GM19099 (cell line): Measurements from ENCODE around the gene MYO3B.

ENCODE experiments used
- POLR2A ChIP-seq: IDR thresholded peaks from 3 replicates; pipeline ENCODE4 v1.6.1; 2011; ENCODE audit warnings: low read depth; ENCODE audit not compliant: insufficient read length; ENCODE audit errors: extremely low read depth

Gene MYO3B

DNA sequence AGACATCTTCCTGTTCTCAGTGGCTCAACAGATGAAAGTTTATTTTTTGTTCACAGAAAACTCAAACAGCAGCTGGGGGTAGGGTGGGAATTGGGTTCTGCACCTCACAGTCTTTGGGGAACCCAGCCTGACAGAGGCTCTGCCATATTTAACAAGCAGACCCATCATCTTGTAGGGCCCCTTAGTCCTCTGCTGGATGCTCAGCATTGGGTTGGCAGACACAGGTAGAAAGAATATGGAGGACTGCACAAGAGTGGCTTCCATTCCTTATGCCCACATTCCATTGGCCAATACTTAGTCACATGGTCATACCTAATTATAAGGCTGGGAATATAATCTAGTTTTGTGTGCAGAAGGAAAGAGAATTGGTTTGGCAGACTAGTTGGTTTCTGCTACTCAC lies 89.1 kb downstream of the MYO3B start:
- no peak for TF ChIP-seq POLR2A

GRCh38 chr2:170270278-170270864 lies 92.4 kb downstream of the MYO3B start:
- no peak for TF ChIP-seq POLR2A

DNA sequence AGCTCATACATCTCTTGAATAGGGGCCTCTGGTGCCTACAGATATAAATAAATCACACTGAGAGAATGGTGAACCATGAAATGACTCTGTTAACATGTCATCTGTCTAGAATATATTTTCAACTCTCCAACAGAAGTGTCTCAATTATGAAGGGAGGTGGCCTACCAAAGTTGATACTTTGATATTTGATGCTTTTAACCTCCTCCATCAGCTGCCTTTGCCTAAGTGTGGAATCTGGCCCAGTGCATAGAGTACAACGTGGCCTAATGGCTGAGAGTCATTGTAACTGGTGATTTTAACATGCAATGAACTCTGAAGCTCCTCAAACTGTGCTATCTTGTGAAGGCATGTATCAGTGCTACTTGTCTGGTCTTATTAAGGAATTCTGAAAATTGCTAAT lies 93.4 kb downstream of the MYO3B start:
- no peak for TF ChIP-seq POLR2A

GRCh38 chr2:170276056-170276455 lies 98.1 kb downstream of the MYO3B start:
- no peak for TF ChIP-seq POLR2A

DNA sequence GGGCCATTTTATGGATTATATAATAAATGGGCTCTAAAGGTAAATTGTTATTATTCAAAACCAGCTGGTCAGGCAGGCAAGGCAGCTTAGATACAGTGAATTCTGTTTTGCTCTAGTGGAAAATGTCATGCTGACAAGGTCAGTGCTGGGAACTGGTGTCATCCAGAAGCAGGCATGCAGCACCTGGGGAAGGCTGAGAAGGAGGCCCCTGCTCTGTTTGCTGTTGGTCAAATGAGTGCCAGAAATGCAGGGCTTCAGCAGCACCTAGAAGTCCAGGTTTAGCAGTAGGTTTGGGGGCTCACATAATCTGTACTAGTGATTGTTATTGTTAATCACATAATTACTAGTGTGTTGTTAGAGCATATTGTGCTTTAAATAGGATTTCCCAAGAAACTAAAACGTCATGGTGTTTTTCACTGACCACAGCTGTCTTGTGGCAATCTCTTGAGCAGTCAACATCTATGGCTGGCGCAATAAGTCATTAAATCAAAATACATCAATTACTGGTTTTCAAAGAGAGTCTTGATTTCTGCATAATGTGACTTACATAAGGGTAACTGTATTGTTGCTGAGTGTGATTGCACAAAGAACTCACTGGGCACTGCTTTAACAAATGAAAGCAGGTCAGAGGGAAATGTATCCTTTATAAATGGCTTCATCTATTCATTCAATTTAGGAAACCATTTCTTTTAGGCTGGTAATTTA lies 99.1 kb downstream of the MYO3B start:
- TF ChIP-seq POLR2A: no peak

- TF ChIP-seq POLR2A: no peak
These were observed 100.0 kb downstream of the MYO3B start for GRCh38 chr2:170277951-170278350.

GRCh38 chr2:170282851-170283250 lies 104.9 kb downstream of the MYO3B start:
- TF ChIP-seq POLR2A: no peak

DNA sequence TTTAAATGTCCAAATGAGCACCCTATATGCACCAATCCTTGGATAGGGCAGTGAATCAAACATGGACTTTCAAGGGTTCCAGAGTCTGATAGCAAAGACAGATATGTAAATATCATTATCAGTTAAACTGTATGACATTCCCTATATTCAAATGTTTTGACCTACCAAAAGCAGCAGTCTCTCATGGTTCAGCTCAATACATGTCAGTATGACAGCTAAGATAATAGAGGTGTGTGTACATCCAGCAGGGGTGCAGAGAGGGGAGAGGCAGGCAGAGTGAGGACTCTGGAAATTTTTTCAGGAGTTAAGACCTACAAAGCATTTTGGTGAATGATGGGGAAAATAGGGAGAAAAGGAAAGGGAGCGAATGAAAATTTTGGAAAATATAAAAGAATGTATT lies 106.3 kb downstream of the MYO3B start:
- no peak for TF ChIP-seq POLR2A

DNA sequence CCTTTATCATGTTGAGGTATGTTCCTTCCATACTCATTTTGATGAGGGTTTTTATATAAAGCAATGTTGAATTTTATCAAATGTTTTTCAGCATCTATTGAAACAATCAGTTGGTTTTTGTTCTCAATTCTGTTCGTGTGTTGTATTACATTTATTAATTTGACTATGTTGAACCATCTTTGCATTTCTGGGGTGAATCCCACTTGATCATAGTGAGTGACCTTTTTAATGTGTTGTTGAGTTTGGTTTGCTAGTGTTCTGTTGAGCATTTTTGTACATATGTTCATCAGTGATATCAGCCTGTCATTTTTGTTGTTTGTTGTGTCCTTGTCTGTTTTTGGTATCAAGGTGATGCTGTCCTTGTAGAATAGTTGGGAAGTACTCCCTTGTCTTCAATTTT lies 110.9 kb downstream of the MYO3B start:
- TF ChIP-seq POLR2A: no peak

- no peak for TF ChIP-seq POLR2A
These were observed 113.5 kb downstream of the MYO3B start for GRCh38 chr2:170291474-170291873.

DNA sequence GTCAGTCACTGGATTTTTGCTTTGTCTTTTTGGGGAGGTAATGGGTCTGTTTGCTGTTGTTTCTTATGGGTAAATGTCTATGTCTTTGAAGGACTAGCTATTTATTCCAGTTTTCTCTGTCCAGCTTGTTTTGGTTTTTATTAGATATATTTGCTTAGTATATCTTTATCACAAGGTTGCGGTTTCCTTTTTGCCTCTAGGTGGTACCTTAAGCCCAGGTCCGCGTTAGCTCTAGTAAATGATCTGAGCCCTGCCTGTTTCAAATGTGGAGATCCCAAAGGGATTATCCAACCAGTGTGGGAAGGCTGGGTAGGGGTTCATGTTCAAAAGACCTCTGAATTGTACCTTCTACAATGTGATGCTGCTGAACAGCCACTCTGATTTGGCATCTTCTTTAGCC lies 114.5 kb downstream of the MYO3B start:
- TF ChIP-seq POLR2A: no peak

- no peak for TF ChIP-seq POLR2A
These were observed 119.5 kb downstream of the MYO3B start for GRCh38 chr2:170297496-170297895.

DNA sequence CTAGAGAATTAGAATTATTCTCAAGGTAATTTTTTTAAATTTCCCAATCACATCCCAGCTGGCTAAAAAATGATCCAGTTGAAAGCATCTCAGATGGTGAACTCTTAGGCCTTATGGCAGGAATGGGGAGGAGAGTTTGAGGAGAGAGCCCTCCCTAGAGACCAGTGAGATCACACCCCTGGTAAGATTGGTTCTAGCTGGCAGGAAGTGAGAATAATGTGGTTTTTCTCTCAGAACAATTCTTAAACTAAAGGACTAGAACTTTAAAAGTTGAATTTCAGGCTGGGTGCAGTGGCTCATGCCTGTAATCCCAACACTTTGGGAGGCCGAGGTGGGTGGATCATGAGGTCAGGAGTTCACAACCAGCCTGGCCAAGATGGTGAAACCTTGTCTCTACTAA lies 120.2 kb downstream of the MYO3B start:
- no peak for TF ChIP-seq POLR2A

DNA sequence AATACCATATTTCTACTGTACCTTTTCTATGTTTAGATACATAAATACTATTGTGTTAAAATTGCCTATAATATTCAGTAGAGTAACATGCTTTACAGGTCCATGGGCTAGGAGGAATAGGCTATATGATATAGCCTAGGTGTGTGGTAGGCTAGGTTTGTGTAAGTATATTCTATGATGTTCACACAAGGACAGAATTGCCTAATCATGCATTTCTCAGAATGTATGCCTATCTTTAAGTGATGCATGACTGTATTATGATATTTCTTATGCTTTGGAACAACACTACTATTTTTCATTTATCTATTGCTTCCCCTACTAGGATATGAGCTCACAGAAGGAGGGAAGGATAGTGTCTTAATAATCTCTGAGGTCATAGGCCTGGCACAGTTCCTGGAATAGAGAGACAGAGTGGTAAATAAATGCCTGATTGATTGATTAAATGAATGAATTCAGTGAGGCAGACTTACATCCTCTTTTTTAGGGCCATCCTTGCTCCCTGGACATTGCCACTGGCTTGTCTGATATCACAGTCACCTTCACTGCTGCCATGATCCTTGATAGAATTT lies 121.0 kb downstream of the MYO3B start:
- no peak for TF ChIP-seq POLR2A

GRCh38 chr2:170300993-170301392 lies 123.0 kb downstream of the MYO3B start:
- no peak for TF ChIP-seq POLR2A

DNA sequence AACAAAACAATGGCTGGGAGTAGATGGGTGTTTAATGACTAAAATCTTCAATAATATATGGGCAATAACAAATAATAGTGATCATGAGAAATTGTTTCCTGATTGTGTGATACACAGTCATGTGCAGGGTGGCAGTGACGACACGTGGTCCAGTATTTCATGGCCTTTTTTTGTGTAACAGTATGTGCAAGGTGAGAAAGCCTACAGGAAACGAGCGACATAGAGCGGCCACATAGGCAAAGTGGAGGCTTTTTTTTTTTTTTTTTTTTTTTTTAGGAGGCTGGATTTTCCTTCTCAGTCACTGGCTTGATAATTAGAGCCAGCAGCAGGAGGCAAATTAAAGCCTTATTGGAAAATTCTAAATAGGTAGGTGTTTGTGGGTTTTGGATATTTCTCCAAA lies 123.7 kb downstream of the MYO3B start:
- no peak for TF ChIP-seq POLR2A
